Astrocyte (in vitro differentiated cells and primary cell): ENCODE results near the gene FMN1.

ENCODE experiments used
- EZH2 ChIP-seq: IDR thresholded peaks from 2 replicates; pipeline ENCODE4 v1.6.1; 2012; ENCODE audit warnings: mild to moderate bottlenecking, low read length, inconsistent platforms; ENCODE audit not compliant: insufficient read depth
- TF ChIP-seq, protein P1 (sequence below): IDR thresholded peaks from 2 replicates; pipeline ENCODE4 v1.5.1; 2011; ENCODE audit warnings: low read depth, mild to moderate bottlenecking, inconsistent platforms, low read length, moderate library complexity; ENCODE audit not compliant: insufficient read depth

DNA sequence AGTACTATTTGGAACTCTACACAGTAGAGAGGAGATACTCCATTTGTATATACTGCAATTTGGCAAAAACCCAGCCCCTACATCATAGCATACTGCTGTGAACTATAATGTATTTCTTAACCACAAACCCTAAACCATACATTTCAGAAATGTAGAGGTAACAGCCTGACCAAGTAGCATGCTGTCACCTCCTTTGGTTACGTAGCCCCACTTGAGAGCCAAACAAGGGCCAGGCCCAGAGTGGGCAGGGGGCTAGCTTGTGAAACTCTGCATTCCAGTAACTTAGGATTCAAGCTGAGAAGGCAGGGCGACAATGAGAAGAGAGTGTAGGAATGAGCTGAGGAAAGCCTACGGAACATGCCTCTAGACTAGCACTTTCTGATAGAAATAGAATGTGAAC, 340.9 kb downstream of the FMN1 start:
- TF ChIP-seq, protein P1, sequence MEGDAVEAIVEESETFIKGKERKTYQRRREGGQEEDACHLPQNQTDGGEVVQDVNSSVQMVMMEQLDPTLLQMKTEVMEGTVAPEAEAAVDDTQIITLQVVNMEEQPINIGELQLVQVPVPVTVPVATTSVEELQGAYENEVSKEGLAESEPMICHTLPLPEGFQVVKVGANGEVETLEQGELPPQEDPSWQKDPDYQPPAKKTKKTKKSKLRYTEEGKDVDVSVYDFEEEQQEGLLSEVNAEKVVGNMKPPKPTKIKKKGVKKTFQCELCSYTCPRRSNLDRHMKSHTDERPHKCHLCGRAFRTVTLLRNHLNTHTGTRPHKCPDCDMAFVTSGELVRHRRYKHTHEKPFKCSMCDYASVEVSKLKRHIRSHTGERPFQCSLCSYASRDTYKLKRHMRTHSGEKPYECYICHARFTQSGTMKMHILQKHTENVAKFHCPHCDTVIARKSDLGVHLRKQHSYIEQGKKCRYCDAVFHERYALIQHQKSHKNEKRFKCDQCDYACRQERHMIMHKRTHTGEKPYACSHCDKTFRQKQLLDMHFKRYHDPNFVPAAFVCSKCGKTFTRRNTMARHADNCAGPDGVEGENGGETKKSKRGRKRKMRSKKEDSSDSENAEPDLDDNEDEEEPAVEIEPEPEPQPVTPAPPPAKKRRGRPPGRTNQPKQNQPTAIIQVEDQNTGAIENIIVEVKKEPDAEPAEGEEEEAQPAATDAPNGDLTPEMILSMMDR, result no peak
- TF ChIP-seq EZH2, result no peak
